ENCODE measurements around the gene STK4.
"Not testable (repeated sequence)": the region's sequence is repeated elsewhere in the genome, so short reads cannot be mapped to it uniquely, and the experiment has no call there.

The STK4 gene

DNA sequence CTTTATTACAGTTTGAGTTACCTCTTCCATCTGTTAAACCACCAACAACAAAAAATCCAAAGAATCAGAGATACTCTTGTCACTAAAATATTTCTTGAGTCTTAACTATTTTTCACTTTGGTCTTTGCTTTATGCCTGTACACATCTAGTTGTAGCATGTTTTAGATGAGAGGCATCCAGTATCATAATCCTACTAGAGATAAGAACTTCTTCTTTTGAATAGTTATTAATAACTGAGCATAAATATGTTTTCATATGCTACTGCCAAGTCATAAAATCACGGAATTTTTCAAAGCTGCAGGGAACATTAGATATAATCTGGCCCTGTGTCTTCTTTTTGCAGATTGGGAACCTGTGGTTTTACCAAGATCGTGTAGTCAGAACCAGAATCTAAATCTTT lies 55.3 kb downstream of the STK4 start:
- Histone ChIP-seq H3K27me3 (ENCODE audit: control insufficient read depth, insufficient read depth, low read length) (no peaks in the 10 kb centered on the region), H3K9ac (ENCODE audit: low read length) (no peak overlapping the region), H3K27ac (ENCODE audit: low read depth, low read length) (no peak overlapping the region), H3K4me3 (ENCODE audit: low read length) (no peak overlapping the region), H3K36me3 (ENCODE audit: control insufficient read depth, insufficient read depth, low read length) (peaks cover 6% of the 10 kb centered on the region), H3K4me1 (ENCODE audit: control insufficient read depth, insufficient read depth, low read length) (no peaks in the 10 kb centered on the region)

DNA sequence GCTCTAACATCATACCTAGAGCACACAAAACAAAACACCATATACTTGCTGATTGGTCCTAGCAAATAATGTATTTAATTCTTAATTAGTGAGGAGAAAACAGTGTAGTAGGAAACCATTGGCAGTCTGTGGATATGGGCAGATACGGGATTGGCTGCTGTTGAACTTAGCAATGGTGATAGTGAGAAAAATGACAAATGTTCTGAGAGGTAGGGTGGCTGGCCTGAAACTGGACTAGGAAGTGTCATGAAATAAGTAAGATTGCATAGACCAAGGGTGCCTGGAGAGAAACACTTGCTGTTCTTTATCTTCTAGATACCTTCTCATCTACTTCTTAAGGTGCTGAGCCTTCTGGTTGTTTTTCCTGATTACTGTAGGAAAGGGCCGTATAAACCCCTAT lies 56.8 kb downstream of the STK4 start:
- H3K9ac ChIP-seq (ENCODE audit: low read length); H3K27ac ChIP-seq (ENCODE audit: low read depth, low read length); H3K27me3 ChIP-seq (ENCODE audit: control insufficient read depth, insufficient read depth, low read length); H3K4me3 ChIP-seq (ENCODE audit: low read length); H3K4me1 ChIP-seq (ENCODE audit: control insufficient read depth, insufficient read depth, low read length): not testable (repeated sequence)
- H3K36me3 ChIP-seq (ENCODE audit: control insufficient read depth, insufficient read depth, low read length) = peaks cover 11% of the 10 kb centered on the region

DNA sequence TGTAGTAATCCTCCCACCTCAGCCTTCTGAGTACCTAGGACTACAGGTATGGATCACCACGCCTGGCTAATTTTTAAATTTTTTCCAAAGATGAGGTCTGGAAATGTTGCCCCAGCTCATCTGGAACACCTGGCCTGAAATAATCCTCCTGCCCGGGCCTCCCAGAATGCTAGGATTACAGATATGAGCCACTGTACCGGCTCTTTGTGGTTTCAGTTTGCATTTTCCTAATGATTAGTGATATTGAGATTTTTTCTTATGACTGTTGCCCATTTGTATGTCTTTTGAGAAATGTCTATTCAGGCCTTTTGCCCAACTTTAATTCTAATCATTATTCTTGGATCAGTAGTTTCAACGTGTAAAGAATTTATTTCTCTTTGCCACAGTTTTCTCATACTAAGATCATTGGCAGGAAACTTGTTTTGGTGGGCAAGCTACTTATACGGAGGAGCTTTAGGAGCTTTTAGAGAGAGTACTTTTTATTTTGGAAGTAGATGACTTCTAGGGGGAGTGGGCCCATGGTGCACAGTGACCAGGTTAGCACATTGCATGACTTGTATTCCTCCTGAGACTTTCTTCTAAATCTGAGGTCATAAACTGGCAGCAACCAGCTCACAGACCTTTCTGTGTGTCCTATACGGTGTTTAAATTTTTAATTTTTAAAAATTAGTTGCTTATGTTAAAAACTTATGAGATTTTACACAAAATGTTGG lies 62.3 kb downstream of the STK4 start:
- no peaks in the 10 kb centered on the region for H3K4me1 ChIP-seq (ENCODE audit: control insufficient read depth, insufficient read depth, low read length)
- no peaks in the 10 kb centered on the region for H3K27me3 ChIP-seq (ENCODE audit: control insufficient read depth, insufficient read depth, low read length)
- peaks cover 16% of the 10 kb centered on the region for H3K36me3 ChIP-seq (ENCODE audit: control insufficient read depth, insufficient read depth, low read length)

DNA sequence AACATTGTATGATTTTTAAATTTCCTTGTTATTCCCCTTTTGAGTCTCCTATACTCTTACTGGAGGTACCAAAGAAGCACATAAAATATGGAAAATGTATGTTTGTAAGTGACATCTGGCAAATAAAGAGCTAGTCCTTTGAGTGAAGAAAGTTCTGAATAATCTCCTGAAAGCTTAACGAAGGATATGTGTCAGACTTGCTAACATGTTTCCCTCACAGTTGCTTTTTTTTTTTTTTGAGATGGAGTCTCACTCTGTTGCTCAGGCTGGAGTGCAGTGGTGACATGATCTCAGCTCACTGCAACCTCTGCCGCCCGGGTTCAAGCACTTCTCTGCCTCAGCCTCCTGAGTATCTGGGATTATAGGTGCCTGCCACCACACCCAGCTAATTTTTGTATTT lies 63.6 kb downstream of the STK4 start:
- no peak overlapping the region for H3K9ac ChIP-seq (ENCODE audit: low read length)
- H3K36me3 ChIP-seq (ENCODE audit: control insufficient read depth, insufficient read depth, low read length) = peaks cover 16% of the 10 kb centered on the region
- no peaks in the 10 kb centered on the region for H3K27me3 ChIP-seq (ENCODE audit: control insufficient read depth, insufficient read depth, low read length)
- no peaks in the 10 kb centered on the region for H3K4me1 ChIP-seq (ENCODE audit: control insufficient read depth, insufficient read depth, low read length)
- no peak overlapping the region for H3K27ac ChIP-seq (ENCODE audit: low read depth, low read length)
- H3K4me3 ChIP-seq (ENCODE audit: low read length) = no peak overlapping the region

More for the DNA sequence above, 62.3 kb downstream of the STK4 start:
- Histone ChIP-seq H3K4me3 (ENCODE audit: low read length) (no peak overlapping the region), H3K9ac (ENCODE audit: low read length) (no peak overlapping the region), H3K27ac (ENCODE audit: low read depth, low read length) (no peak overlapping the region)

DNA sequence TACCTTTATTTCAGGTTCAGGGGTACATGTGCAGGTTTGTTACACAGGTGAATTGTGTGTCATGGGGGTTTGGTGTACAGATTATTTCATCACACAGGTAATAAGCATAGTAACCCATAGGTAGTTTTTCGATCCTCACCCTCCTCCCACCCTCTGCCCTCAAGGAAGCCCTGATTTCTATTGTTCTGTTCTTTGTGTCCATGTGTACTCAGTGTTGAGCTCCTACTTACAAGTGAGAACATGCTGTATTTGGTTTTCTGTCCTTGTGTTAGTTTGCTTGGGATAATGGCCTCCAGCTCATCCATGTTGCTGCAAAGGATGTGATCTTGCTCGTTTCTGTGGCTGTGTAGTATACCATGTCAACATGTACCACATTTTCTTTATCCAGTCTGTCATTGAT lies 66.0 kb downstream of the STK4 start:
- Histone ChIP-seq H3K9ac (ENCODE audit: low read length) (no peak overlapping the region), H3K4me3 (ENCODE audit: low read length) (no peak overlapping the region), H3K36me3 (ENCODE audit: control insufficient read depth, insufficient read depth, low read length) (peaks cover 6% of the 10 kb centered on the region), H3K4me1 (ENCODE audit: control insufficient read depth, insufficient read depth, low read length) (peaks cover 6% of the 10 kb centered on the region), H3K27ac (ENCODE audit: low read depth, low read length) (no peak overlapping the region), H3K27me3 (ENCODE audit: control insufficient read depth, insufficient read depth, low read length) (no peaks in the 10 kb centered on the region)

DNA sequence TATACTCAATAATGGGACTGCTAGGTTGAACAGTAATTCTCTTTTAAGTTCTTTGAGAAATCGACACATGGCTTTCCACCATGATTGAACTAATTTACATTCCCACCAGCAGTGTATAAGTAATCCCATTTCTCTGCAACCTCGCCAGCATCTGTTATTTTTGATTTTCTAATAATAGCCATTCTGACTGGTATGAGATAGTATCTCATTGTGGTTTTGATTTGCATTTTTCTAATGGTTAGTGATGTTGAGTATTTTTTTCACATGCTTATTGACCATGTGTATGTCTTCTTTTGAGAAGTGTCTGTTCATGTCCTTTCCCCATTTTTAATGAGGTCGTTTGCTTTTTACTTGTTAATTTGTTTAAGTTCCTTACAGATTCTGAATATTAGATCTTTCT lies 66.5 kb downstream of the STK4 start:
- Histone ChIP-seq H3K27ac (ENCODE audit: low read depth, low read length) (no peak overlapping the region), H3K4me1 (ENCODE audit: control insufficient read depth, insufficient read depth, low read length) (peaks cover 7% of the 10 kb centered on the region), H3K4me3 (ENCODE audit: low read length) (no peak overlapping the region)

DNA sequence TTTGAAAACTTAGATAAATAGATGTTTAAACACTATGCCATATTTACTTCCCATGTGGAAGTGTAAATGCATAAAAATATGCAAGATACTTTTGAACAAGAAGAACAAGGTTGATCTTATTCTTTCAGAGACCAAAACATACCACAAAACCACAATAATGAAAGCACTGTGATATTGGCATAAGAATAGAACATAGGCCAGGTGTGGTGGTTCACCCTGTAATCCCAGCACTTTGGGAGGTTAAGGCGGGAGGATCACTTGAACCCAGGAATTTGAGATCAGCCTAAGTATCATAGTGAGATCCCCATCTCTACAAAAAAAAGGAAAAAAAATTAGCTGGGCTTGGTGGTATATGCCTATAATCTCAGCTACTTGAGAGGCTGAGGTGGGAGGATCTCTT lies 68.1 kb downstream of the STK4 start:
- Histone ChIP-seq H3K36me3 (ENCODE audit: control insufficient read depth, insufficient read depth, low read length) (peaks cover 4% of the 10 kb centered on the region), H3K9ac (ENCODE audit: low read length) (no peak overlapping the region), H3K4me1 (ENCODE audit: control insufficient read depth, insufficient read depth, low read length) (peaks cover 11% of the 10 kb centered on the region), H3K27ac (ENCODE audit: low read depth, low read length) (no peak overlapping the region), H3K27me3 (ENCODE audit: control insufficient read depth, insufficient read depth, low read length) (no peaks in the 10 kb centered on the region), H3K4me3 (ENCODE audit: low read length) (no peak overlapping the region)

More for the DNA sequence above, 66.5 kb downstream of the STK4 start:
- Histone ChIP-seq H3K36me3 (ENCODE audit: control insufficient read depth, insufficient read depth, low read length) (peaks cover 4% of the 10 kb centered on the region), H3K9ac (ENCODE audit: low read length) (no peak overlapping the region), H3K27me3 (ENCODE audit: control insufficient read depth, insufficient read depth, low read length) (no peaks in the 10 kb centered on the region)

DNA sequence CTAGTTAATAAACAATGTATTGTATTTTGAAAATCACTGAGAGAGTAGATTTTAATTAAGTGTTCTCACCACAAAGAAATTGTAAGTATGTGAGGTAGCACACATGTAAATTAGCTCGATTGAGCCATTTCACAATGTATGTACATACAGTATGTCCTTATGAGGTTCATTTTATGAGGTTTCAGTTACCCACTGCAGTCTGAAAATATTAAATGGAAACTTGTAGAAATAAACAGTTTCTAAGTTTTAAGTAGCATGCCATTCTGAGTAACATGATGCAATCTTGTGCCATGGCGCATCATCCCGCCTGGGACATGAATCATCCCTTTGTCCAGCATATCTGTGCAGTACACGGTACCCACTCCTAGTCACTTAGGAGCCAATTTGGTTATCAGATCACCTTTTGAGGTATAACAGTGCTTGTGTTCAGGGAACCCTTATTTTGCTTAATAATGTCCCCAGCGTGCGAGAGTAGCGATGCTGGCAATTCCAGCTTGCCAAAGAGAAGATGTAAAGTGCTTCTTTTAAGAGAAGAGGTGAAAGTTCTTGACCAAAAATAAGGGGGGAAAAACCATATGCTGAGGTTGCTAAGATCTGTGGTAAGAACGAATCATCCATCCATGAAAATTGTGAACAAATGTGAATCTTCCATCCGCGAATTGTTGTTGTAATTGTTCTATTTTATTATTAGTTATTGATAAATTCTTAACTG lies 69.9 kb downstream of the STK4 start:
- H3K27ac ChIP-seq (ENCODE audit: low read depth, low read length) = no peak overlapping the region
- H3K4me1 ChIP-seq (ENCODE audit: control insufficient read depth, insufficient read depth, low read length) = peaks cover 11% of the 10 kb centered on the region
- no peak overlapping the region for H3K4me3 ChIP-seq (ENCODE audit: low read length)
- H3K36me3 ChIP-seq (ENCODE audit: control insufficient read depth, insufficient read depth, low read length) = peaks cover 4% of the 10 kb centered on the region
- H3K9ac ChIP-seq (ENCODE audit: low read length) = no peak overlapping the region
- H3K27me3 ChIP-seq (ENCODE audit: control insufficient read depth, insufficient read depth, low read length) = no peaks in the 10 kb centered on the region

DNA sequence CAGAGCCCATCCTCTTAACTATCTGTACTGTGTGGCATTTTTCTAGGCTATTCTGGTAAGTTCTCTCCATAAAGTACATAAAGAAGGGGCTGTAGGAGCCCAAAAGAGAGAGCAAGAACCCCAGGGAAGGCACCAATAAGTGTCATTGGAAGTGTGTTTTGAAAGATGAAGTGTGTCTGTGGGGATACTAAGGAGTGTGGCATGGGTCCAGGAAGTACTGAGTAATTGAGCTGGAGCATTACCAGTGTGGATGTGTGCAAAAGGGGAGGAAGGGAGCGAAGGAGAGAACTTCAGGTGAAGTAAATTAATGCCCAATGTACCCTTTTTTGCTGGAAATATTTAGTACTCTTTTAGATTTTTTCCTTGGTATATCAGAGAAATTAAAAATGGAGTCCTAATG lies 70.7 kb downstream of the STK4 start:
- Histone ChIP-seq H3K4me1 (ENCODE audit: control insufficient read depth, insufficient read depth, low read length) (peaks cover 11% of the 10 kb centered on the region), H3K27me3 (ENCODE audit: control insufficient read depth, insufficient read depth, low read length) (no peaks in the 10 kb centered on the region), H3K4me3 (ENCODE audit: low read length) (no peak overlapping the region), H3K36me3 (ENCODE audit: control insufficient read depth, insufficient read depth, low read length) (peaks cover 4% of the 10 kb centered on the region), H3K27ac (ENCODE audit: low read depth, low read length) (no peak overlapping the region), H3K9ac (ENCODE audit: low read length) (no peak overlapping the region)

DNA sequence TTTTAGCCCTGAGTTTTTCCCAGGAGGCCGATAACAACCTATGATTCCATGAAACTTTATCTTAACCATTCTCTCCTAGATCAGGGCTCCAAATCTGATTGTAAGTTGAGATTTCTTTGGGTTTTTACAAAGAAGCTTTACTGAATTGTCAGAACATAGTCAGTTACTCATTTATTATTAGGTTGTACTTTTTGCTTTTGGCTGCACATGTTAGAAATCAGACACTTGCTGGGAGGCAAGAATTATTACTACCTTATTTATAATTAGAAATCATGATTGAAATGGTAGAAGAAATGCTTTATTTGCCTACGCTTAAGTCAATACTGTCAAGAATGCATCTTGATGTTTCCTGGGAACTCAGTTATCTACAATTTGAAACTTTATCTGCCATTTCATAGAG lies 71.3 kb downstream of the STK4 start:
- no peak overlapping the region for H3K27ac ChIP-seq (ENCODE audit: low read depth, low read length)
- H3K4me1 ChIP-seq (ENCODE audit: control insufficient read depth, insufficient read depth, low read length) = peaks cover 11% of the 10 kb centered on the region
- H3K4me3 ChIP-seq (ENCODE audit: low read length) = no peak overlapping the region
- H3K36me3 ChIP-seq (ENCODE audit: control insufficient read depth, insufficient read depth, low read length) = peaks cover under 1% of the 10 kb centered on the region
- H3K9ac ChIP-seq (ENCODE audit: low read length) = no peak overlapping the region
- H3K27me3 ChIP-seq (ENCODE audit: control insufficient read depth, insufficient read depth, low read length) = no peaks in the 10 kb centered on the region

DNA sequence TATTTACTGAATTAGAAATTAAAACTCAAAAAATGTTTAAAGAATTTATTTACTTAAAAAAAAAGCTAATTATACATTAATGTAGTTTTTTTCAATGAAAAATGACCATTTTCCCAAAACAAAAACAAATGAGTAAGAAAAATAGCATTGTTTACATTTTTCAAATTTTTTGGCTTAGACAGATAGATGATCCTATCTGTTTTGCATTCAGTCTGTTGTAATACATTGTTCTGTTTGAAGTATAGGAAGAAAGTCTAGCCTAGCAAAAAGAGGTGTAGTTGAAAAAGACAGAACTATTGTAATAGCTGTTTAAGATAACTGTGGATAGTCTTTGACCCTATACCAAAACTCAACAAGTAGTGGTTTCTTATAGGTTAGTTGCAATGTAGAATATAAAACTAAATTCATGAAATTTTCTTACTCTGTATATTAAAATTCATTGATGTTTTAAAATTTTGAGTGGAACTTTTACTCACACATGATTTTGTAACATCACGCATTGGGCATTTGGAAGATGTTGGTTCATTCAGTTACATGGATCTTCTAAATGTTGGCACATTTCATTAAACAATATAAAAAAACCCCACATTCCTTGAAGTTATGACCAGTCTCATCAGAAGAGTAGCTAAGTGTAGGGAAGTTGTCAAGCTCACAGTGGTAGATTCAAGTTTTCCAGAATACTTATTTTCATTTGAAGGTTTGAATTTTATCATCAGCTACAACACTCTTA lies 72.6 kb downstream of the STK4 start:
- Histone ChIP-seq H3K27ac (ENCODE audit: low read depth, low read length) (no peak overlapping the region), H3K27me3 (ENCODE audit: control insufficient read depth, insufficient read depth, low read length) (no peaks in the 10 kb centered on the region), H3K36me3 (ENCODE audit: control insufficient read depth, insufficient read depth, low read length) (no peaks in the 10 kb centered on the region), H3K9ac (ENCODE audit: low read length) (no peak overlapping the region), H3K4me3 (ENCODE audit: low read length) (no peak overlapping the region), H3K4me1 (ENCODE audit: control insufficient read depth, insufficient read depth, low read length) (peaks cover 11% of the 10 kb centered on the region)

DNA sequence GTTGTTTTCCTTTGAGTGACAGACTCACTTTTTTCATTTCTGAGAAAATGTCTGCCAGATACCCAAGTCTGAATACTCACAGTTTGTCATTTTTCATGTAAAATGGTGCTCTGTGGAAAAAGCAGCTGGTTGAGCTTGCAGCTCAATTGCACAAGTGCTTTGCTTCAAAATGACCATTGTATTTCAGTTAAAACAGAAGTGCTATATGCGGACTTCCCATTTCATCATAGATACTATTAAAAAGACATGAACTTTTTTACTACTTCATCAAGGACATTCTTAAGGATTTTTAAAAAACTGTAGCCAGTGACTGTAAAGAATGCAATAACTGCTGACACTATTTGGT lies 73.1 kb downstream of the STK4 start:
- peaks cover 11% of the 10 kb centered on the region for H3K4me1 ChIP-seq (ENCODE audit: control insufficient read depth, insufficient read depth, low read length)
- H3K27ac ChIP-seq (ENCODE audit: low read depth, low read length) = no peak overlapping the region
- no peak overlapping the region for H3K9ac ChIP-seq (ENCODE audit: low read length)
- no peaks in the 10 kb centered on the region for H3K27me3 ChIP-seq (ENCODE audit: control insufficient read depth, insufficient read depth, low read length)
- no peak overlapping the region for H3K4me3 ChIP-seq (ENCODE audit: low read length)
- H3K36me3 ChIP-seq (ENCODE audit: control insufficient read depth, insufficient read depth, low read length) = no peaks in the 10 kb centered on the region

Measured in rectal smooth muscle tissue (tissue), 1 donor.